ENCODE results near the gene SCFD2. TPM values are rescaled to one million over a fixed set of nuclear protein-coding genes. Genes with fewer than 3 reads are reported as not detected.

The SCFD2 gene
- total and polyA plus RNA-seq, 10 of the 15 experiments (the other 5 are each of a cell fraction or from before 2014, with no cell fraction given) = 4.8 to 37.6 (median 24.9) TPM

DNA sequence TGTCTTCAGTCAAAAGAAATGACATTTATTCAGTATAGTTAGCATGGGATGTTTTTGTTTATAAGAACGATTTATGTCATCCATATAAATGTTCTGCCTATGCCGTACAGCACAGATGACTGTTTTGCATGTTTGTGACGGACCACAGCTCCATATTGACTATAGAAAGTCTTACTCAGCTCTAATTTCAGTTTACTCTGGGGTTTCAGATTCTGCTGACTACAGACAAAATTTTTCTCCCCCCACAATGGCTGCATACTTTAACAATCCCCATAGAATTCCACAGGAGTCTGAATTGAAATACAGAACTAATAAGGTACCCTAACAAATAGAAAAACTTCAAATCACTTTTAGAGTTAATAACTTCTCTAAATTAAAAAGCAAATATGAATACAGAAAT lies 191.0 kb downstream of the SCFD2 start:
- no peak overlapping the region for H3K4me3 ChIP-seq
- BruUV-seq (replicated peaks) = no TSS peak
- no peaks in the 10 kb centered on the region for H3K27me3 ChIP-seq (replicated peaks in 1 of 2; ENCODE audit: control insufficient read depth in 2 of 2, insufficient read depth in 2 of 2, low read length in 1 of 2)
- in situ Hi-C loops (cut with MboI) = no loop called here
- ChIA-PET POLR2A (no interaction called here), RAD21 (ENCODE audit: unreplicated experiment) (no interaction called here), SMC1A (ENCODE audit: uncharacterized antibody, unreplicated experiment) (no interaction called here), CTCF (interaction anchor here (1.0 kb wide), 1 partner anchor 10 kb away, joined by 3 read pairs; no protein-coding TSS in a partner anchor)
- intact Hi-C loops (cut with micrococcal nuclease; ENCODE audit: unreplicated experiment) = loop anchor here (5.0 kb wide), 3 partner anchors 143 to 527 kb away; no protein-coding TSS in a partner anchor
- no peak for ATAC-seq
- no peak overlapping the region for H3K9ac ChIP-seq (ENCODE audit: control insufficient read depth, insufficient read depth, low read length)
- no peak overlapping the region for H2AFZ ChIP-seq (ENCODE audit: control insufficient read depth, low read depth, low read length)
- FAIRE-seq = no peak
- no peaks in the 10 kb centered on the region for H4K20me1 ChIP-seq (ENCODE audit: control insufficient read depth, insufficient read depth)
- peaks cover 16% of the 10 kb centered on the region for H3K4me1 ChIP-seq (ENCODE audit: control insufficient read depth, insufficient read depth, low read length)
- TF ChIP-seq SIN3A (IDR thresholded peaks at IDR 0.05; ENCODE audit: low read depth, low read length) (no peak), NR2C2 (IDR thresholded peaks at IDR 0.05; ENCODE audit: borderline replicate concordance, control insufficient read depth, insufficient read length, low read depth) (no peak), STAT1 (conservative IDR thresholded peaks at IDR 0.05) (no peak), PML (IDR thresholded peaks at IDR 0.05; ENCODE audit: low read length) (no peak)
- no peaks in the 10 kb centered on the region for H3K79me2 ChIP-seq (ENCODE audit: control insufficient read depth, insufficient read depth, low read length)
- no peaks in the 10 kb centered on the region for H3K36me3 ChIP-seq (ENCODE audit: control insufficient read depth in 2 of 2, insufficient read depth in 2 of 2, low read length in 1 of 2)
- no peak overlapping the region for H3K4me2 ChIP-seq (ENCODE audit: control insufficient read depth, insufficient read depth)
- 39% methylated on average over 3 of the region's 3 CpGs for WGBS (ENCODE audit: insufficient coverage, insufficient replicate concordance, low lambda C conversion rate, missing lambda C conversion rate)
- no peak for DNase-seq (ENCODE audit: low read depth, low spot score)
- H3K27ac ChIP-seq (ENCODE audit: control insufficient read depth, insufficient read depth) = no peak overlapping the region
- H3K9me3 ChIP-seq (replicated peaks; ENCODE audit: control insufficient read depth, insufficient read depth, low read length) = peaks cover 2% of the 10 kb centered on the region; the same call in 2 of the 3 replicates

DNA sequence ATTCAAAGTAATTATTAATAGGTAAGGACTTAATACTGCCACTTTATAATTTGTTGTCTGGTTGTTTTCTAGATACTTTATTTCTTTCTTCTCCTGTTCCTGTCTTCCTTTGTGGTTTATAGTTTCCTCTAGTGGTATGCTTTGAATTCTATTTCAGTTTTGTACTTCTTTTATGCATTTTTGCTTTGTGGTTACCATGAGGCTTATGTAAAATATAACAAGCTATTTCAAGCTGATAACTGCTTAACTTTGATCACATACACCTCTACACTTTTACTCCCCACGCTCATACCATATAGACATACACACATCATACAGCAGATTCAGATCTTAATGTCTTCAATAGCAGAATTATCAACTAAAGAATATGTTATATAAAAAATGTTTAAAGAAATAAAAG lies 192.3 kb downstream of the SCFD2 start:
- Histone ChIP-seq H3K9ac (ENCODE audit: control insufficient read depth, insufficient read depth, low read length) (no peak overlapping the region), H2AFZ (ENCODE audit: control insufficient read depth, low read depth, low read length) (no peak overlapping the region), H3K4me3 (no peak overlapping the region), H3K4me2 (ENCODE audit: control insufficient read depth, insufficient read depth) (no peak overlapping the region), H3K4me1 (ENCODE audit: control insufficient read depth, insufficient read depth, low read length) (peaks cover 16% of the 10 kb centered on the region), H3K79me2 (ENCODE audit: control insufficient read depth, insufficient read depth, low read length) (no peaks in the 10 kb centered on the region), H3K27me3 (replicated peaks in 1 of 2; ENCODE audit: control insufficient read depth in 2 of 2, insufficient read depth in 2 of 2, low read length in 1 of 2) (no peaks in the 10 kb centered on the region), H3K27ac (ENCODE audit: control insufficient read depth, insufficient read depth) (no peak overlapping the region), H3K9me3 (replicated peaks; ENCODE audit: control insufficient read depth, insufficient read depth, low read length) (peaks cover 2% of the 10 kb centered on the region; the same call in 2 of the 3 replicates), H3K36me3 (ENCODE audit: control insufficient read depth in 2 of 2, insufficient read depth in 2 of 2, low read length in 1 of 2) (no peaks in the 10 kb centered on the region), H4K20me1 (ENCODE audit: control insufficient read depth, insufficient read depth) (no peaks in the 10 kb centered on the region)
- ChIA-PET SMC1A (ENCODE audit: uncharacterized antibody, unreplicated experiment) (no interaction called here), POLR2A (no interaction called here), CTCF (no interaction called here), RAD21 (ENCODE audit: unreplicated experiment) (no interaction called here)
- TF ChIP-seq, protein P1, sequence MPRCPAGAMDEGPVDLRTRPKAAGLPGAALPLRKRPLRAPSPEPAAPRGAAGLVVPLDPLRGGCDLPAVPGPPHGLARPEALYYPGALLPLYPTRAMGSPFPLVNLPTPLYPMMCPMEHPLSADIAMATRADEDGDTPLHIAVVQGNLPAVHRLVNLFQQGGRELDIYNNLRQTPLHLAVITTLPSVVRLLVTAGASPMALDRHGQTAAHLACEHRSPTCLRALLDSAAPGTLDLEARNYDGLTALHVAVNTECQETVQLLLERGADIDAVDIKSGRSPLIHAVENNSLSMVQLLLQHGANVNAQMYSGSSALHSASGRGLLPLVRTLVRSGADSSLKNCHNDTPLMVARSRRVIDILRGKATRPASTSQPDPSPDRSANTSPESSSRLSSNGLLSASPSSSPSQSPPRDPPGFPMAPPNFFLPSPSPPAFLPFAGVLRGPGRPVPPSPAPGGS (IDR thresholded peaks at IDR 0.05; ENCODE audit: borderline replicate concordance, insufficient read depth, low read depth, low read length, poor library complexity, severe bottlenecking) = no peak
- no peak for TF ChIP-seq GABPA (IDR thresholded peaks at IDR 0.05; ENCODE audit: low read depth)
- no peak for TF ChIP-seq RB1 (IDR thresholded peaks at IDR 0.05; ENCODE audit: borderline replicate concordance)
- no peak for TF ChIP-seq RUNX3 (IDR thresholded peaks at IDR 0.05; ENCODE audit: low read length)
- no peak for TF ChIP-seq MEF2B (IDR thresholded peaks at IDR 0.05; ENCODE audit: partially characterized antibody, poor library complexity, severe bottlenecking)
- DNase-seq (ENCODE audit: low read depth, low spot score) (no peak), FAIRE-seq (no peak), ATAC-seq (no peak)
- intact Hi-C loops (cut with micrococcal nuclease; ENCODE audit: unreplicated experiment) (loop anchor here (5.0 kb wide), 1 partner anchor 156 kb away; no protein-coding TSS in a partner anchor), in situ Hi-C loops (cut with MboI) (no loop called here)
- WGBS (ENCODE audit: insufficient coverage, insufficient replicate concordance, low lambda C conversion rate, missing lambda C conversion rate) = 52% methylated on average over 1 of the region's 1 CpG
- BruUV-seq (replicated peaks) = no TSS peak
